HG03175 (cell line): Measurements from ENCODE around the gene MAPKAPK2.

Experiments used
- ATAC-seq: cut with Tn5 transposase; IDR thresholded peaks from one replicate; pipeline ENCODE4 v1.9.1; 2021; ENCODE audit warnings: mild to moderate bottlenecking, moderate library complexity; ENCODE audit not compliant: unreplicated experiment

Gene MAPKAPK2

DNA sequence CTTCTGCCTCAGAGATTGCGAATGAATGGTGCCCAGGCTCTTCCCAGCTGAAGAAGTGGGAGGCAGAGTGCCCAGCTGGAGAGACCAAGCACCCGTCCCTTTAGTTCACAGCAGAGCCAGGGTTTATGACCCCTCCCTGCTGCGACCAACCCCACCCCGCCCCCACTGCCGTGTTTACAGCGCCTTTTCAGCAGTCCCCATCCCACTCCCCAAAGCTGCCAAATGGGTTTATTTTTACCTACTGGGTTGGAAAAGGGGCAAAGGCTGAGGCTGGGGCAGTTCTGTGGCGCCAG, 25.8 kb upstream of the MAPKAPK2 start:
- ATAC-seq: no peak

DNA sequence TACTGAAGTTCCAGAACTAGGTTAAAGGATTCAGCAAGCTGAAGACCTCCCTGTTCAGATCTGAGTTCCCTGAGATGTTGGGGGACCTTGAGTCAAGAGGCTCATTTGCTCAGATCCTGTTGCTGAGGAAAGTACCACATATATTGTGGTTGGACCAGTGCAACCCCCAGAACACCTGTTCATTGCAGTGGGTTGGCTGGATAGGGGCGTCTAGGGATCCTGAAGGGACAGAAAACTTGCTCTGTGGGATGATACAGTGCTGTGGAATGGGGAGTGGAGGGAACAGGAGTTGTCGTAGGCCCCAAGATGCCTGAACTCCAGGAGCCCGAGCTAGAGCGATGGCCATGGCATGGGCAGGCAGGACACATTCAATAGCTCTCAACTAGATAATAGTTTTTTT, 24.6 kb upstream of the MAPKAPK2 start:
- ATAC-seq: no peak

DNA sequence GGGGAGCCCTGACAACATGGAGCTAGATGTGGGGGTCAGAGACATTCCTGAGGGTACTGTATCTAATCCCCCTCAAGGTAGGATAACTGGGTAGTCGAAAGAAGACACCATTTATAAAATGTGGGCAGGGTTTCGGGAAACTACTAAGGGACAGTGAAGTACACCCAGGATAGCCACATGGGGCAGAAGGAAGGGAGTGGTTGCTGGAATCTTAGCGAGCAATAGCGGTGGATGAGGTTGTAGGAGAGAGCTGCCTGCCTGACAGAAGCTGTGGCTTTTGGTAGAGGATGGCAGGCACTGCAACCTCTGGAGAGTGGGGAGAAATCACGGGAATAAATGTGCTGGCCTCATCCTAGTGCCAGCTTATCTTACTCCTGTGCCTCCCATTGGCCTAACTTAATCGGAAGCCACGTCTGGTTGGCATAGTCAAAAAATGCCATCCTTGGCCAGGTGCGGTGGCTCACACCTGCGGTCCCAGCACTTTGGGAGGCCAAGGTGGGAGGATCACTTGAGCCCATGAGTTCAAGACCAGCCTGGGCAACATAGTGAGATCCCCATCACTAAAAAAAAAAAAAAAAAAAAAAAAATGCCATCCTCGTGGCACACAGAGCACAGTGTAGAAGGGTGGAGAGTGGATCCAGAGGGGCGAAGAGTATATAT, 23.4 kb upstream of the MAPKAPK2 start:
- ATAC-seq: no peak

DNA sequence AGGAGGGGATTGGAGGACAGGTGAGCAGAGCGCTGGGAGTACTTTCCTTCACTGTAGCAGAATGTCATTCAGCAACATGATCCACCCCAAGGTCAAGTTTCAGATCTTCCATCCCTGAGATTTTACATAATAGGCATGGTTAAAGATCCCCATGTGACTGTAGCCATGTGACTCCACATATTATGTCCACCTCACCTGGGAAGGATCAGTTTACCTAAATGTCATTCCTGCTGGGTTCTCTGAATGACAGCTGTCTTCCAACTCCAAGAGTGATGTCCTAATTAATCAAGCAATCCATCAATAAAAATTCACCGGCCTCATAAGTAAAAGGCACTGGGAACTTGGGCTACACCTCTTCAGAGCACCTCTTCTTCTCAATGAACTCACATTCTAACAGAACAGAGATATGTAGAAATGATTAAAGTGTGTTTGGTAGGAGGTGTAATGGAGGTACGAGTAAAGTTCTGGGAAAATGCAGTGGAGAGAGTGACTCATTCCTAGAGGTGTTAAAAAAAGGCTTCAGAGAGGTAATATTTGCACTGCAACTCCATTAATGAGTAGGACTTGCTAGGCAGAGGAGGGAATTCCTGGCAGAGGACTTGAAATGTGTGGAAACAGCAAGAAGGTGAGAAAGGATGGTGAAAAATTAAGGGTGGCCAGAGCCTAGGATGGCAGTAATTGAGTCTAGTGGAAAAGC, 22.2 kb upstream of the MAPKAPK2 start:
- ATAC-seq: no peak

DNA sequence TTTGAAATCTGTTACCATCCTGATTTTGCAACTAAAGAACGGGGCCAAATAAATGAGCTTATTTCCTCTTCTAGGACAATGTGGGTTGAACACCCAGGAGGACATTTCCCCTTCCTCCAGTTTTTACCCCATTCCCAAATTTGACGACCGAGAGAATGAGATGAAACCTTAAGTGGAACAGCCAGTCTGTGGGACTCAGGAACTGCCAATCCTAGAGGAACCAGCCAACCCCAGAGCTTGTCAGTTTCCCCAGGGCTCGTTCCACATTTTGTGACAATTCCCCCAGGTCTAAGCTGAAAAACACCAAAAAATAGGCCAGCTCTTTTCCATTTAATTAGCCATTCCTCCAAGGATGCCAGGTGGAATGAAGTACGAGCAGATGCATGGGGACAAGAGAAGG, 21.3 kb upstream of the MAPKAPK2 start:
- no peak for ATAC-seq

DNA sequence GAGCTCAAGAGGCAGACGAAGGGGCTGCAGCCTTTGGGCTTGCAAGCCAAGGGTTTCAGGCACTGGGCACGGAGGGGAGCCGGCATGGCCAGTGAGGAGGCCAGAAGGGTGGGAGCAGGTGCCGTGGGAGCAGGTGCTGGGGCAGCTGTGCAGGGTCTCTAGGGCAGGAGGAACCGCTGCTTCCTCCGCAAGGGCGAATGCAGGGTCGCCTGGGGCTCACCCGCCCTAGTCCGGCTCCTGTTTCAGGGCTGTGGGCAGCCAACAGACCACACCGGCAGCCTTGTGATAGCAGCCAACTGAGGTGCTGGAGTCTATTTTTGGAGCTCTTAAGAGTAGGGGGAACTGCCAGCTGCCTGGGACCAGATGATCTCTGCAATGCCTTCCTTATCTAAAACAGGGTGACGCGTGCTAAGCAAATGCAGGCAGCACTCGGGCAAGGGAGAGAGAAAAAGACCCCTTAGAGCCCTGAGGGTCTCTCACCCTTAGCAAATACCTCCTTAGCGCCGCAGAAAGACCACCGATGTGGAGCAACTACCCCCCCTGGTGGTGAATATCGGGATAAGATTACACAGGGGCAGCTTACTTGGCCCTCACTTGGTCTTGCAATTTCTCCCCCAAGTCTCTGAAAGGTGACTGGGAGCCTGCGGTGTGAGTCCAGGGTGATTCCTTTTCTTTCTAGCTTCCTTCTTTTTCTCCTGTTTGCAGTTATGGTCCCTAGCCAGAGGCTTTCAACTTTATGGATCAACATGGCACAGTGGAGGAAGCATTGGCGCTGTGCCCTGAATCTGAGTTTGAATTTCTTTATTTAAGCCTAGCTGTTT, 20.7 kb upstream of the MAPKAPK2 start:
- ATAC-seq: peak; percentile 57

DNA sequence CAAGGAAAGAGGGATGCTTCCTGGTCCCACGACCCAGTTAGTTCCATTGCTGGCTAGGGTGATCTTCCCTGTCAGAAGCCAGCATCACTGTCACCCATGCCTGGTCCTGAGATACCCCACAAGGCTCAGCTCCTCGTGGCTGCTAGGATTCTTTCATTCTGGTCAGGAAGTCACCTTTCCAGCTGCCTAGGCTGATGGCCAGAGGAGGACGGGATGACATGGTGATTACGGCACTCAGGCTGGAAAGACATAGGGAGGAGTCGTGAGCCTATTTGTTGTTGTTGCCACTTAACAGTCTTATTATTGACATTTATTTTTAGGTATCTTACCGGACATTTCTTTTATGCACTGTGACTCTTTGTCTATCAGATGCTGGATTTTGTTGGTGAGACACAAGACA, 20.0 kb upstream of the MAPKAPK2 start:
- ATAC-seq: no peak

DNA sequence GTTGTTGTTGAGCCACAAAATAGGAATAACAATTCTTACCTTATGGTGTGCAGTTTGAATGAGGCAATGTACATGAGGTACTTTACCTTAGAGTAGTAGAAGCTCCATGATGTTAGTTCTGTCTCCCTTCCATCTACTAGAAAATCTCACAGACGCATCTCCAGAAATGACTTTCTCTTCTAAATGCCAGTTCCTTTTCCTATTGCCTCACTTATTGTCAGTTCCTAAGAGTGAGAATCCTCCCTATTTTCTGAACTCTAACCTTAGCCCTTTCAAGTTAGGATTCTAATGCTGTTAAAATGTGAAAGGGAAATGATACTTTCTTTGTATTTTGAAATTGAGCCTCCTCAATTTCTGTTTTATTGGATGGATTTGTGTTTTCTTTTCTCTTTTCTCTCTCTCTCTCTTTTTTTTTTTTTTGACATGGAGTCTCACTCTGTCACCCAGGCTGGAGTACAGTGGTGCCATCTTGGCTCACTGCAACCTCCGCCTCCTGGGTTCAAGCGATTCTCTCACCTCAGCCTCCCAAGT, 18.6 kb upstream of the MAPKAPK2 start:
- no peak for ATAC-seq

DNA sequence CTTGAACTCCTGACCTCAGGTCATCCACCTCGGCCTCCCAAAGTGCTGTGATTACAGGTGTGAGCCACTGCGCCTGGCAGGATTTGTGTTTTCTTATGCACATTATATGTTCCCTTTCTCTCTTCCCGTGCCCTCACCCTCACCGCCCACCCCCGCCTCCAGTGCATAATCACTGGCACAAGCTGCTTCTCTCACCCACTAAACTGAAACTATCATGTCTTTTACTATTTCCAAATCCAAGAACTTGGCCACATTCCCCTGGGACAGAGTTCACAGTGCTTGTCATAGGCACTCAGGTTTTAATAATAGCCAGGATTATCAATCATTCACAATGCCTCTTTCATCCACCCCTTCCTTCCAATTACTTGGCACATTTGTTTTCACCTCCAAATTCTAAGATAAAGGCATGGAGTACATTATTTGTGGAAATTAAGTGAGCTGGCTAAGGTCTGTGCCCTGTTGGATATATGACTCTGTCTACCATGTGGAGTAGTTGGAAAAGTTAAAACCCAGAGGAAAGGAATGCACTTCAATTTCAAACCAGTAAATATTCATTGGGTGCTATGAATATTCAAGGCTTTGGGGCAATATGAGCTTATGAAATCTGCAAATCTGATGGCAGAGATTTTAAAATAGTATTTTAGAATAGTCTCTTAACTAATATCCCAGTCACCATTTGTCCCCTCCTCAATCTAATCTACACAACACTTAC, 17.6 kb upstream of the MAPKAPK2 start:
- no peak for ATAC-seq

DNA sequence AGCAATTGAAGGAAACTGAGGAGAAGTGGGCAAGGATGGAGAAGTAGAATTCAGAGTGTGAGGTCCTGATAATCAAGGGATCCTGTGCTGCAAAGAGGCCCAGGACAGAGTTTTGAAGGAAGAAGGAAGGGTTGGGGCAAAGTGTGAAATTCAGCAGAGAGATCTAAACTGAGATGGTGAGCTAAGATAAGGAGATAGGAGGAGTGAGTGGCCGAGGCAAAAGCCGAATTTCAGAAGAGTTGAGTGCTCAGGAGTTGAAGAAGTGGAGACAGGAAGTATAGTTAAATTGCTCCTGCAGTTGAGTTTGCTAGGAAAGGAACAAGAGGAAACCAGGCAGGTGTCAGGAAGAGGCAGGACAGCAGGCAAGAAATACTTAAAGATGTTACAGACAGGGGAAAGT, 16.4 kb upstream of the MAPKAPK2 start:
- no peak for ATAC-seq

DNA sequence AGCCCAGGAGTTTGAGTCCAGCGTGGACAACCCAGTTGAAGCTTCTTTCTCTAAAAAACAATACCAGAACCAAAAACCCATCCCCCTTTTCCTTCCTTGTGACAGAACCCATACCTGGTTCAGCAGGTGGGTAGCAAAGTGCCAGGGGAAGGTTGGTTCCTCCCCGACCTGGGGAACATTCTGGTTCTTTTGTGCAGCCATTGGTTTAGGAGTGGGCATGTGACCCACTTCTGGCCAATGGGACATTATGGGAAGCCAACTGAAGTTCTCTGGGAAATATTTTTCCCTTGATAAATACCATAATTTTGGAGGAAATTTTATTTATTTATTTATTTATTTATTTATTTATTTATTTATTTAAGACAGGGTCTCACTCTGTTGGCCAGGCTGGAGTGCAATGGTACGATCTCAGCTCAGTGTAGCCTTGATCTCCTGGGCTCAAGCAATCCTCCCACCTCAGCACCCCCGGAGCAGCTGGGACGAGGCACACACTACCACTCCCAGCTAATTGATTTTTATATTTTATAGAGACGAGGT, 15.8 kb upstream of the MAPKAPK2 start:
- ATAC-seq: no peak

DNA sequence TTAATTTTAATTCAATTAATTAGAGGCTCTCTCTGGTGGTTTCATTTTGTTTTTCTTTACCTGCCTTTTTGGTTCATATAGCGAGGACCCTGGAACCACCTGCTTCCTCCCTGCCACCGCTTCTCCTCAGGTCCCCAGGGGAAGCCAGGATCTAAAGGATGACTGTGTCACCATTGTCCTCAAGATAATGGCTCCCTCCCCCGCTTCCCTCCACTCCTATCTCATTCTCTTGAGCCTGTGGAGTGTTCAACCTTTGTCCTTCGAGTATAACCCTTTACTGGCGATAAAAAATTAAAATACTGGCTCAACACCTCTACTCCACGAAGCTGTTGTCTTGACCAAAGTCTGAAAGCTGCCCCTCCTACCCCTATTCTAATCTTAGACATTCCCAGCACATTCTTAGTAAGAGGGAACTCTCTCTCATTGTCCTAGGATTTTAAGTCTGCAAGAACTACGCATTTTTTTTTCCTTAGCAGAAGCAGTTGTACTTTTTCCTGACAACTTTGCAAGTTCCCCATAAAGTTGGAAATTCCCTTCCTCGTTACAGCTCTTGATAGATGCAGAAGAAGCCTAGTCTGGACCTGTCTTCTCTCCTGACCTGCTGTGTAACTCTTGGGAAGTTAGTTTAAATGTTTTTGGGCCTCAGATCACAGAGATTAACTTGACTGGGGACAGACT, 12.6 kb upstream of the MAPKAPK2 start:
- ATAC-seq: no peak

DNA sequence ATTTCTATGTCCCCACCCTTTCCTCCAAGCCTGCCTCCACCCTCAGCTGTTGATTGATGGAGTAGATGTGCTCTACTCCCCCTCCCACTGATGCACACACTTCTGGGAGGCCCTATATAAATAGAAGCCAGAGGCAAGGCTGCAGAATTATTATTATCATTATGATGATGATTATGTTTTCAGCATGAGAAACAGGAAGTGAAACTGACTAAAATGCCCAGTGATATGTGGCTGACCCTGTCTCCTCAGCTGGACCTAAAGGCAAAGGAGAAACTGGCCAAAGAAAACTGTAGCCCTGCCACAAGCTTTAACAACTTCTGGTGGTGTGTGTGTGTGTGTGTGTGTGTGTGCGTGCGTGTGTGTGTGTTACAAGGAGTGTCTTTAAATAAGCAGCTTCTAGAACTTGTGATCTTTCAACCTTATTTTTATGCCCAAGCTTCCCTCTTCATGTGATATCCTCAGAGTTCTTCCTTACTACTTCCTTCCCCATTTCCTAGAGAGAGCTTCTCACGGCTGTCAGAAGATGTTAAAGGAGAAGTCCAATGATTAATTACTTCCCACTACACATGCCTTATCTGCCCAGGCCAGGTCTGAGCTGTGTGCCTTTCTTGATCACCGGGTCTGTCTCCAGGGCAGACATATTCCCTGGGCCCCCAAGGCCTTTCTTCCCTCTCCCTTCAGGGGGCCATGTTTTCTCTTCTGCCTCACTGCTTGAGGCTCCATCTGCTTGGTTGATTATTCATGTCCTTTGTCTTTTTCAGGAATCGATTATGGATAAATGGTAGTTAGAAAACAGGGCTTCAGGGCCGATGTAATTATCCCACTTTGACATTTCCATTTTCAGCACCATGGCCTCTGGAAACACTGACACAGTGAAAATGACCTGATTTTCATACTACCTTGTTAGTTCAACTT, 11.6 kb upstream of the MAPKAPK2 start:
- ATAC-seq: no peak

DNA sequence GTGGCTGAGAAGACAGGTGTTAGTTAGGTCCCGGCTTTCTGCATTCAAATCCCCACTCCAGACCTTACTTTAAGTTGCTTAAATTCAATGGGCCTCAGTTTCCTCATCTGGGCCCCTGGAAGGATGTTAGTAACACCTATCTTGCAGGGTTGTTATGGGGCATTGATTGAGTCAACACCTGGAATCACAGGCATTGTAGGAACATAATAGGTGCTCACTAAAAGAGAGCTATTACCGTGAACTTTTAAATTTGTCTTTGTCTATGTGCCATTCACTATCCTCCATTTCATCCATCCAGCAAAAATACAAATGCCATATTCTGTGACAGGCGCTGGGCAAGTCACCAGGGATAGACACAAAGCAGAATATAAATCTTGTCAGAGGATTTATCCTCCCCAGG, 10.5 kb upstream of the MAPKAPK2 start:
- ATAC-seq: no peak

DNA sequence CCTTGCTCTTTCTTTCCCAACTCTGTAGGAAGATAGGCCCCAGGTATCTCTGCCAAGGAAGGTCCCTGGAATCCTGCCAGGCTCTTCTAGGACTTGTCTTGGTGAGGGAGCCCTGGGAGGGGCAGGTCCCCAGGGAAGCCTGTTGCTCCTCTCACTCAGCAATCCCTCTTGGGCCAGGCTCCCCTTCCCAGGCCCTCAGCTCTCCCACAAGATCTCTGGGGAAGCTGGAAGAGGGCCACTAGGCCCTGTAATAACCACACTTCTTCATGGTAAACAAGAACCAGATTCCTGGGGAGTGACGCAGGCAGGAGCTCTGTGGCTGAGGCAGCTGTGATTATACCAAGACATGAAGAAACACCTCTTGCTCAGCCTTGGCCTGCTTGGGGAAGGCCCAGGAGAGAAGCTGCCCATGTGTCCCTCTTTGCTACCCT, 9.9 kb upstream of the MAPKAPK2 start:
- no peak for ATAC-seq

DNA sequence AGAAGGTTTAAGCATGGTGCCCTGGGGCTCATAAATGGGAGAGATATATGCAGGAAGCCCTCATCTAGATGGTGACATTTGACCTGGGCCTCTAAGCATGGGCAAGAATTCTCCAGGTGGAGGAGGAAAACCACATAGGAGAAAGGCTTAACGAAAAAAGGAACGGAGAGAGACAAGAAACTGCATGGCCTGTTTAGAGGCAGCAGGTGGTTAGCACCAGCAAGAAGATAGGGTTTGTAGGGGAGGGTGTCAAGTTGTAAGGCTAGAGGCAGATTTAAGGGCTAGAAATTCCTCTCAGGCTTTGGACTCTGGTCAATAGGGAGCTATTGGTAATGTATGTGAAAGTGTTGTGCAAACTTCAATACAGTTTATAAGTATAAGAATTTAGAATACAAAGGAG, 8.2 kb upstream of the MAPKAPK2 start:
- no peak for ATAC-seq

DNA sequence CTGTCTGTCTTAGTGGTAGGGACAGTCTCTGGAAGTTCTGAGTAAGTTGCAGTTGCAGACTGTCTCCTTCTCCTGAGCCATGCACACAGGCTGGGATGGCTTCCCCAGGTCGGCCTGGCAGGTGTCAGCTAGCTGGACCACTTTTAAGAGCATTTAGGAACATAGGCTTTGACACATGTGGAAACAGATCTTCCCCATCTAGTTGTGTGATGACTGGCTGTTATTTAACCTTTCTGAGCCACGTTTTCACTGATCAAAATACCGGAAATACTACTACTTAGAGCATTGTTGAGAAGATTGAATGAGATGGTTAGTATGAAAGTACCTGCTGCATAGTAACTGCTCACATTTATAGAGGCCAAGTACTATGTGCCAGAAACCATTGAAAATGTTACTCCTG, 6.2 kb upstream of the MAPKAPK2 start:
- no peak for ATAC-seq

DNA sequence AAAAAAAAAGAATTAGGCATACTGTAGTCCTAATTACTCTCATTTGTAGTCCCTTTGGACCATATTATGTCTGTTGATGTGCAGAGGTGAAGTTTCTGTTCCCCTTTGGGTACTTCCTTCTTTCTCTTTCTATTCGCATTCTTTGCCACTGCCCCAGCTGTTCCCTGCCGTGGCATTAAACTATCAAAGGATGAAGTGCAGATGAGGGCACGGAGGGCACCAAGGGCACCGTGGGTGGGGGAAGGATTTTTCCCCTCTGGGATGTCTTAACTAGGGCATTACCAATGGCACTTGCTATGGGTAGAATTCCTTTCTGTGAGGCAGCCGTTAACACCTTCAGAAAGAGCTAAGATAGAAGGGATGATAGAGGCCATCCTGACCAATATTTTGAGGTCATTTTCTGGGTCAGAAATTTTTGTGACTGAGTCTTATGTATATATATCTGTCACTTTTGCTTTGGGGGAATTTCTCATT, 4.9 kb upstream of the MAPKAPK2 start:
- ATAC-seq: peak; percentile 91

DNA sequence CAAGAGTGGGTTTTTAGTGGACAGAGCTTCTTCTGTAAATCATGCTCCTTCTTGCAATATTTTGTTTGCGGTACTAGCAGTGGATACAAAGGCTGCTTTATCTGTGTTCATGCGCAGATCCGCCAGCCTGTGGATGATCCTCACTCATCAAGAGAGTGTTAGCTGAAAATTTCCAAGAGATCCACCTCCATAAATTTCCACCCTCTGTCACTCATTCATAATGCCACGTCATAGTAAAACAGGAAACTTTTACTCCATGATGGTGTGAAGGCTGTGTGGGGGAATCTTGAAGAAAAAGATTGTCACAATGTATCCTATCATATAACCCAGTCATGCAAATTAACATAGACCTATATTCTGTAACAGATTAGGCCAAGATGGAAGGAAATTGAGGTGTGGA, 4.4 kb upstream of the MAPKAPK2 start:
- no peak for ATAC-seq
